G401.6 (cell line): ENCODE measurements around the gene MYO5B.
"Not testable (repeated sequence)": the region's sequence is repeated elsewhere in the genome, so short reads cannot be mapped to it uniquely, and the experiment has no call there.

ENCODE experiments used
- FAIRE-seq: peaks from 2 replicates; lab custom pipeline; 2012; peaks lifted over from hg19 to GRCh38; lab: Jason Lieb, UNC

The MYO5B gene

GRCh38 chr18:50097702-50098101 lies 97.2 kb downstream of the MYO5B start:
- no peak for FAIRE-seq

GRCh38 chr18:50096766-50097435 lies 98.0 kb downstream of the MYO5B start:
- no peak for FAIRE-seq

DNA sequence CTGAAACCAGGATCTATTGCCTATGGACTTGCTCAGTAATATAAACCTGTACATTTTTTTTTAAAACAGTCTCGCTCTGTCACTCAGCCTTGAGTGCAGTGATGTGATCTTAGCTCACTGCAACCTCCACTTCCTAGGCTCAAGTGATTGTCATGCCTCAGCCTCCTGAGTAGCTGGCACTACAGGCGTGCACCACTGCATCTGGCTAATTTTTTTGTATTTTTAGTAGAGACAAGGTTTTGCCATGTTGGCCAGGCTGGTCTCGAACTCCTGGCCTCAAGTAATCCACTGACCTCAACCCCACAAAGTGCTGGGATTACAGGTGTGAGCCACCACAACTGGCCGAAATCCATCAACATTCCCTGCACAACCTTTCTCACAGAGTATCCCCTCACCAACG lies 100.2 kb downstream of the MYO5B start:
- not testable (repeated sequence) for FAIRE-seq

DNA sequence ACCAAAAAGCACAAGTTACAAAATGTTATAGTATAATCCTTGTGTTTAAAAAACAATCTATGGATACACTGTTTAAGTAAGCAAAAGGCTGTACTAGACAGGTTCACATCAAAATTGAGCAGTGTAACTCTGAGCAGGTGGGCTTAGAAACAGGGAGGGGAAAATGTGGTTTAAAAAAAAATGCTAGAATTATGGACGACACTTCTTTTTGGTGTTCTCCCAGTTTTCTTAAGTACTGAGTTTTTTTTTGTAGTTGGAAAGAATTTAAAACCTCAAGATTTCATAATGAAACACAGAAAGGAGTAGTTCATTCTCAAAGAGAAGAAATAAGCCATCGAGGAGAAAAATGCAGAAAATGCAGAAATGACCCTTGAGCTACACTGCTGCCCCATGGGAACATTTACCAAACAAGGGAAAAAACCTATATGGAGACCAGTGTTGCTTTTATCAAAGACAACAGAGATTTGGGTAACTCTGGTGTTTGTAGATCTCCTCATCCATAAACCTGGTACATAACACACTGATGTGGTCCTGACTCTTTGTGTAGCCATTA lies 100.7 kb downstream of the MYO5B start:
- FAIRE-seq, result no peak

GRCh38 chr18:50093366-50094064 lies 101.4 kb downstream of the MYO5B start:
- FAIRE-seq, result no peak

GRCh38 chr18:50092245-50092805 lies 102.6 kb downstream of the MYO5B start:
- no peak for FAIRE-seq

GRCh38 chr18:50091509-50092244 lies 103.3 kb downstream of the MYO5B start:
- FAIRE-seq, result no peak

GRCh38 chr18:50090370-50091312 lies 104.3 kb downstream of the MYO5B start:
- FAIRE-seq, result no peak

DNA sequence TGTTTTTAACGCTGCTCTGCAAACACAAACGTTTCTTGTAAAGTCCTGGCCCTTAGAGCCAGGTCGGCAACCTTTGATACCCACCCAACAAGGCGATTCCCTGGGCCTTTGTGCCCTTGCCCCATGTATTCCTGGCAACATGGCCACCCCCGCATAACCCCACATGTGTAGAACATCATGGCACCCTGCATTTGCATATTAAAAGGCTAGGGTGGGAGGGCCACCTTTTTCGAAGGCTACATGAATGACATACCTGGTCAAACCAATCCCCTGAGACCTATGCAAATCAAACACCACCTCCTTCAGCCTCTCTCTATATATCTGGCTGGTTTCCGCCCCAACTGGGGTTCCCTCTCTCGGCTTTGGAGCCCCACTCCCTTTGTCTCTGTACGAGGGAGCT lies 105.2 kb downstream of the MYO5B start:
- no peak for FAIRE-seq

DNA sequence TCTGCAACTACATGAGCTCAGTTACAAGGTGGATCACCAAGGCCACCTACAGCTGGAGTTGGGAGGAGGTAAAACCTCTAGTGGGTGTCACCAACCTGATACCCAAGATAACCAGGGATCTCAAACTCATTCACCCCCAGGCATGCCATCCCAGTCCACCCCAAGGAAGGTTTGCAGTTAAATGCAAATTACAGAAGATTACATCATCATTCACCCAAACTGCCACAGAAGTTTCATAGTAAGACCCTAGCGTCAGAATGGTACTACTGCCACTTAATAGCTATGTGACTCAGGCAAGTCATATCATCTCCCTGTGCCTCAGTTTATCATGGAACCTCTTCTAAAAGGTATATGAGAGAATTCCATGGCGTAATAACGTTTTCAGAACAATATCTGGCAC lies 111.2 kb downstream of the MYO5B start:
- FAIRE-seq, result no peak

DNA sequence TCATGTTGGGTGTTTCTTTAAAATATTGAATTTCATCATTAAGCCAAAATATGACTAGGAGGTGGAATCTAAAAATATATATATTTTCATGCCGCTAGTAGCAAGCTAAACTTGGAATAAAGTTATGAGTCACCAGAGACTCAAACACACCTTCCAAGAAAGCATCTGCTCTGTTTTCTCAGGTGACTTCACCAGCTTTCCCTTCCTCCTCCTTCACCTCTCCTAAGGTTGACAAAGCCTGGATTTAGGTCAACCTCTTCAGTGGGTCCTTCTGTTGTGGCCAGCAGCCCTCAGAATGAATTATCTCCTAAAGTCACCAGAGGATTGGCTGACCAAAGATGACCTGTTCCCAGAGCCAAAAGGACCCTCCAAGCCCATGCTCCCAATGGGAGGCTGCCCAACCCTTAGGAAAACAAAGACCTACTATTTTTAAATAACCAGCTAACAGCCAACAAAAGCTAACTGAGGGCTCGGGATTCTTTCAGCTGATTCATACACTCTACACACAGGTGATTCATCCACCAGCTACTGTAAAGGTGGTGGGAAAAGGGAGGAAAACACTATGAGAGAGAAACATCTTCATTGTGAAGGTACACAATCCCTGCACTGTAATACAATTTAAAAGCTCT lies 113.9 kb downstream of the MYO5B start:
- no peak for FAIRE-seq

DNA sequence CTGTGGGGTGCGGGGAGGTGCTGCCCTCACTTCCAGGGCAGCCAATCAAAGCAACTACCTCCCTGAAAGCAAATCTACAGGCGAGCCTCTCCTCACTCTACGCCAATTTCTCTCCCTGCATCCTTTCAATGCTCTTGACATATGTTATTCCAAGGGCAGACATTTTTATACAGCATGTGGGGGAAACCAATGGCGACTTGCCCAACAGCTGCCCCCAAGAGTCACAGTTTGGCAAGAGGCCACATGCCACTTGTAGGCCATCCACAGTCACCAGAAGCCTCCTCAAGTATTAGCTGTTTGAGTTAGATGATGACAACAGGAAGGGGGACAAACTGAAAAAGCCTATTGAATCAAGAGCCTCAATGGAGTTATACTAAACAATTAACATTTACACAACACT lies 114.6 kb downstream of the MYO5B start:
- FAIRE-seq, result no peak

DNA sequence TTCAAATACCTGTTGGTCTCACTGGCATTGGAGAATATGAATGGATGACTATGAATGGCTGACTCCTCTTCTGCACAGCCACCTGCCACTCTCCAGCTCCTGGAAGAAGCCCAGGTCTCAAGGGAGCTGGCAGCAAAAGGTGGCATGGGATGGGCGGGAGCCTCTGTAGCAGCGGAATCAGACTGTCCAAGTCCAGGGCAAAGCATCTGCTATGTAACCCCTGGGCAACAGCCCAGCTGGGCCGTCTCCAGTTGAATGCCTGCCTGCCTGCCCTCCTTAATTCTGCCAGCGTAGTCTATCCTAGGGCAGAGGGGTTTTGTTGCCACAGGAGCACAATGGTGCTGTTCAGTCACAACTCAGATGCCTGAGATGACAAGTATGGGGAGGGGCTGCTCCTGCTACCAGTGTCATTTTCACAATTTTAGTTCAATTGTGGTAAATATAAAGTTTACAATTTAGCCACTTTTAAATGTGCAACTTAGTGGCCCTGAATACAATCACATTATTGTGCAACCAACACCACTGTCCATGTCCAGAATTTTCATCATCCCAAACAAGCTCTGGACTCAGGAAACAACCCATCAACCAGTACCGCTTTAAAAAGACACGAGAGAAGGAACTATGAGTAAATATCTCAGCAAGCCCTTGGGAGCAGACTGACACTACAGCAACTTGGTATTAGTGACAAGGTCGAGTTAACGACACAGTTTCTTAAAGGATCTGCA lies 115.2 kb downstream of the MYO5B start:
- FAIRE-seq, result no peak

DNA sequence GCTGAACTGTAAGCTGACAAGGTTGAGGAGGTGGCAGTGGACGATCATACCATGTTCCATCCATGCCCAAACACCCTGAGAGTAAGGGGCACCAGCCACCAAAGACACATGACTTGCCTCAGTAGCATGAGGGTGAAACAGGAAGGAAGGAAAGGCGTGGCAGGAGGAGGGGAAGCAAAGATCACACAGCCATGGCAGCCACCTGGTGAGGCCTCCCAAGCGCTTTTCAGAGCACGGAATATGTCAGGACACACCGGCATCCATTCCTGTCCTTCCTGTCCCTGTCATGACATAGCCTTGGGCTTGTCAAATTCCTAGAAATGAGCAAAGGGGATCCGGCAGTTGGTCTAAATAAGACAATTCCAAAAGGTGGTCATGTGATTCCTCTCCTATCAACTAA lies 118.7 kb downstream of the MYO5B start:
- FAIRE-seq, result no peak

DNA sequence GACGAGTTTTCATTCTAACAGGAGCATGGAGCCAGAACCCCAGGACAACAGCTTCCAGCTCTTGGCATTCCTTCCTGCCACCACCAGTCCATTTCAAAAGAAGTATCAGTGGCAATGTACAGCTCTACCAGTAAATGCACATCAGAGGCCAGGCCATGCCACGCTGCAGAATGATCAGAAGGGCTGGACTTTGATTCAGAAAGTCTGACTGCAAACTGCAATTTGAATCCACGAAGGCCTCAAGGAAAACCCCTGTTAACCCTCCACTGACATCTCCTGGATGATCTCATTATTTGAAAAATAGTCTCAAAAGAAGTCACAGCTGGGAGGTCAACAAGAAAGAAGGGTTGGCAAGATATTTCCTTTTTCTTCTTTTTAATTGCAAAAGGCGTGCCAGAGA lies 119.2 kb downstream of the MYO5B start:
- FAIRE-seq, result no peak

GRCh38 chr18:50074404-50074803 lies 120.5 kb downstream of the MYO5B start:
- no peak for FAIRE-seq

GRCh38 chr18:50073319-50073718 lies 121.6 kb downstream of the MYO5B start:
- no peak for FAIRE-seq

DNA sequence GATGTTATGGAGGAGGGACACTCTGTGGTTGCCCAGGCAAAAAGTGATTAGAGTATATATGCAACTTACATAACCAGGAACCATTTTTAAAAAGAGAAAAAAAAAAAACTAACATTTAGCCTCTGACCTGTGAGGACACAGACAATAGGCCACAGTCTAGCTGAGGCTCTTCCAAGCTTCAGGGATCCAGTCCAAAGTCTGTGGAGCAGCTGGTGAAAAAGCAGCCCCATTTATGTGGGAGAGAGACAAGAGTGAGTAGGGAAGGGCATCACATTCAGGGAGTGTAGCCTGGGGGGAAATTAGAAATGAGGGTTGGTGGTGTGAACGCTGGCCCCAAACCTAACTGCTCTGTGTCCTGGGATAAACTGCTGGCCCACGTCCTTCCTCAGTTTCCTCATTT lies 122.8 kb downstream of the MYO5B start:
- no peak for FAIRE-seq

DNA sequence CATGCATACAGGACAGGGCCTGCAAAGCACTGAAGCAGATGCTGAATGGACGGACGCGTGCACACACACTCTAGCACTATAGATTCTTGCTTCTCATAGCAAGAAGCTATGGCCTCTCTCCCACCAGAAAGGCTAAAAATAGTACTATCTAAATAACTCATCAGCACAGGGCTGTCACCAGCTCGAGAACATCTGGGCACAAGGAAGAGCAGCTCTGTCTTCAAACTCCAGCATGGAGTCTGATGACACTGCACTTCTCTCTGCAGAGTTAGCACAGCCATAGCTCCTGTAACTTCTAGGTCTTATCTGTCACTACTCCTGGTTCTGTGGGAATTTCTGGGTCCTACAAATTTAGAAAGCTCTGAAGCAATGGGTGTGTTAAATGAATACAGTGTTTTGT lies 123.5 kb downstream of the MYO5B start:
- no peak for FAIRE-seq

- no peak for FAIRE-seq
These were observed 125.5 kb downstream of the MYO5B start for GRCh38 chr18:50069422-50069821.

GRCh38 chr18:50065527-50065926 lies 129.4 kb downstream of the MYO5B start:
- FAIRE-seq, result no peak
